ENCODE data around the gene PHF2.
A peak's percentile ranks its signal among the peaks of the same experiment; 100 is the strongest.

The PHF2 gene

DNA sequence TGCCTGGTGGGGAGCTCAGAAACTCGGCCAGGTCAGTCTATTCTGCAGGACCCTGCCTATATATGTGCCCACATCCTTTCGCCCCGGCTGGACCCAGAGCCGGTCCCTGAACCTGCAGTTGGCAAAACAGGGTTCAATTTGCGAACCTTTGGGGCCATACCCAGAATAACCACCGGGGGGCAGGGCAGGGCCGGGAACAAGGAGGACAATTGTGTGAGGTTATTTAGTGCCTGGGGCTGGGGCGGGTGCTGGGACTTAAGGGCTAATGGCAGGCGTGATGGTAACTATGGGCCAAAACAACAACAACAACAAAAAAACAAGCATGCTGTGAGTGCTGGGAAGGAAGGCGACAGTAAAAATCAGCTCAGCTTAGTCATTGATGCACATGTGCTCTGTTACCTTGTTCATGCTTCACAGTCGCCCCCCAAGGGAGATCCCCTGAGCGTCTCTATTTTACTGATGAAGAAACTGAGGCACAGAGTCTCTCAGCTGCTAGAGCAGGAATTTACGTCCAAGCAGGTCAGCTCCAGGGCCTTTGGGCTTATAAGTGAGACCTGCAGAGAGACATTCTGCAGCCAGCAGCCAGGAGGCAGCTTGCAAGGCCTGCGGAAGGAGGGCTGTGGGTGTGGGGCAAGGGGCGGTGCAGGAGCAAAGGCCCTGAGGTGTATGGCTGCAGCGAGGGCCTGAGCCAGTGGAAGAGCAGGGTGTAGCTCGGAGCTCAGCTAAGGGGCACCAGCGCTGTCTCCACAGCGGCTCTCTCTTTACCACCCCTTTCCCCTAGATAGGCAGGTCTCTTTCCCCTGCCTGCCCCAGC lies 106.0 kb downstream of the PHF2 start:
- no peak overlapping the region for H3K27ac ChIP-seq
- peak; percentile 82 for DNase-seq (ENCODE audit: low spot score)
- CTCF ChIA-PET = interaction anchor here (0.6 to 3.7 kb wide), 14 partner anchors 56 to 998 kb away, joined by 3 to 49 read pairs (median 4); no protein-coding TSS in a partner anchor
- POLR2A ChIA-PET (ENCODE audit: low non-redundant PET) = no interaction called here
- TF ChIP-seq, protein P1, sequence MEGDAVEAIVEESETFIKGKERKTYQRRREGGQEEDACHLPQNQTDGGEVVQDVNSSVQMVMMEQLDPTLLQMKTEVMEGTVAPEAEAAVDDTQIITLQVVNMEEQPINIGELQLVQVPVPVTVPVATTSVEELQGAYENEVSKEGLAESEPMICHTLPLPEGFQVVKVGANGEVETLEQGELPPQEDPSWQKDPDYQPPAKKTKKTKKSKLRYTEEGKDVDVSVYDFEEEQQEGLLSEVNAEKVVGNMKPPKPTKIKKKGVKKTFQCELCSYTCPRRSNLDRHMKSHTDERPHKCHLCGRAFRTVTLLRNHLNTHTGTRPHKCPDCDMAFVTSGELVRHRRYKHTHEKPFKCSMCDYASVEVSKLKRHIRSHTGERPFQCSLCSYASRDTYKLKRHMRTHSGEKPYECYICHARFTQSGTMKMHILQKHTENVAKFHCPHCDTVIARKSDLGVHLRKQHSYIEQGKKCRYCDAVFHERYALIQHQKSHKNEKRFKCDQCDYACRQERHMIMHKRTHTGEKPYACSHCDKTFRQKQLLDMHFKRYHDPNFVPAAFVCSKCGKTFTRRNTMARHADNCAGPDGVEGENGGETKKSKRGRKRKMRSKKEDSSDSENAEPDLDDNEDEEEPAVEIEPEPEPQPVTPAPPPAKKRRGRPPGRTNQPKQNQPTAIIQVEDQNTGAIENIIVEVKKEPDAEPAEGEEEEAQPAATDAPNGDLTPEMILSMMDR (conservative IDR thresholded peaks at IDR 0.05; ENCODE audit: low read depth) = peak; percentile 94

DNA sequence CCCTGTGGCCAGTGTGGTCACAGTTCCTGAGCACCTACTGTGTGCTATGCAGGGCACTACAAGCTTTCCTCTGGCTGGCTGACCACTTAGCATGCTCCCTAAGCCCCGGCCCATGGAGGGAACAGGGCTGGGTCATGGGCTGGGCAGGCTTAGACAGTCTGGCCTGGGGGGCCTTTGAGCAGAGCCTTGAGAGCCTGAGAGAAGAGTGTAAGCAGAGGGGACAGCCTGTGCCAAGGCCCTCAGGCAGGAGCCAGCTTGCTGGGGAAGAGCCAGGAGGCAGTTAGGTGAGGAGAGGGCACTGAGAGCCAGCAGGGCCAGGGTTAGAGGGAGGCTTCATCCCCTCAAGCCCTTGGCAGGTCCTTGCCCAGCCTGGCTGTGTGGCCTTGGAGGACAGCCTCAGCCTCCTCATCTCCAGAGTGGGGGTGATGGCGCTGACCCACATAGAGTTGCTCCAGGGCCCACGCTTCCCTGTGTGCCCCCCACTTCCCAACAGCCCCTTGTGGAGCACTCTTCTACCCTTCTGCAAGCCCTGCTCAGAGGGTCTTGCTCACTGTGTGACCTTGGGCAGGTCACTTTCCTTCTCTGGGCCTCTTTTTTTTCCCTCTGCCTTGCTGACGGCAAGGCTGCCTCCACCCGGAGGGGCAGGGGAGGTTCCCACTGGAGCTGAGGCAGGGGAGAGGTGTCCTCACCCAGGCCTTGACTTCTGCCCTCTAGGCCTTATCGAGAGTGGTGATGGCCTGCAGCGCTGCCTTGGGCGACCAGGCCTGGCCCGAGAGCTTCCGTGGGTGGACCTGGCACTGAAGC lies 107.1 kb downstream of the PHF2 start:
- DNase-seq (ENCODE audit: low spot score) = no peak
- TF ChIP-seq, protein P1 (conservative IDR thresholded peaks at IDR 0.05; ENCODE audit: low read depth) = no peak
- CTCF ChIA-PET = interaction anchor here (2.6 to 3.7 kb wide), 2 partner anchors 279 to 530 kb away, joined by 18 to 49 read pairs; no protein-coding TSS in a partner anchor
- no peak overlapping the region for H3K27ac ChIP-seq
- POLR2A ChIA-PET (ENCODE audit: low non-redundant PET) = no interaction called here

DNA sequence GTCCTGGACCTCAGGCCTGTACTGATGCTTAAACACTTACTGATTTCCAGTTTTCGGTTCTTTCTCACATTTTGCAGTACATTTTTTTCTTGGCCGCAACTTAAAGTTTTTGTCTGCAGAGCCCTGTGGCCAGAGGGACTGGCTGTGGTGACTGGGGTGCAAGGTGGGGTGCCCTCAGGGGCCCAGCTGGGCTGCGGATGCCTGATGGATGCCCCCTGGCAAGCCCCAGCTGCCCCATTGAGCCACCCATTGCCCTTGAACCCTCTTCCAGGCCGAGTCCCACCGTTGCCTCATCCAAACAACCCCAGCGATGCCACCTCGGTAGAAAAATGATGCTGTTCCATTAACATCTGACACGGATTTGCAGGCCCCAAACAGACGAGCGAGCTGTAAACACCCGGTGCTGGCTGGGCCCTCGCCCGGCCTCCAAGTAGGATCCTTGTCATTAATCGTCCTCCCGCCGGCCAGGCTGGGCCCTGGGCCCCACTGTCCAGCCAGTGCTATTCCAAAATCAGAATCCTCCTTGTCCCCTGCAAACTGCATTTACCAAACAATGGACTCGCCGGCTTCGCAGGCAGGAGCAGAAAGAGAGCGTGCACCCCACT lies 107.9 kb downstream of the PHF2 start:
- TF ChIP-seq, protein P1 (conservative IDR thresholded peaks at IDR 0.05; ENCODE audit: low read depth) = no peak
- H3K27ac ChIP-seq = no peak overlapping the region
- no peak for DNase-seq (ENCODE audit: low spot score)
- ChIA-PET CTCF (interaction anchor here (0.6 to 1.9 kb wide), 4 partner anchors 275 to 925 kb away, joined by 3 to 9 read pairs (median 6); no protein-coding TSS in a partner anchor), POLR2A (ENCODE audit: low non-redundant PET) (no interaction called here)

DNA sequence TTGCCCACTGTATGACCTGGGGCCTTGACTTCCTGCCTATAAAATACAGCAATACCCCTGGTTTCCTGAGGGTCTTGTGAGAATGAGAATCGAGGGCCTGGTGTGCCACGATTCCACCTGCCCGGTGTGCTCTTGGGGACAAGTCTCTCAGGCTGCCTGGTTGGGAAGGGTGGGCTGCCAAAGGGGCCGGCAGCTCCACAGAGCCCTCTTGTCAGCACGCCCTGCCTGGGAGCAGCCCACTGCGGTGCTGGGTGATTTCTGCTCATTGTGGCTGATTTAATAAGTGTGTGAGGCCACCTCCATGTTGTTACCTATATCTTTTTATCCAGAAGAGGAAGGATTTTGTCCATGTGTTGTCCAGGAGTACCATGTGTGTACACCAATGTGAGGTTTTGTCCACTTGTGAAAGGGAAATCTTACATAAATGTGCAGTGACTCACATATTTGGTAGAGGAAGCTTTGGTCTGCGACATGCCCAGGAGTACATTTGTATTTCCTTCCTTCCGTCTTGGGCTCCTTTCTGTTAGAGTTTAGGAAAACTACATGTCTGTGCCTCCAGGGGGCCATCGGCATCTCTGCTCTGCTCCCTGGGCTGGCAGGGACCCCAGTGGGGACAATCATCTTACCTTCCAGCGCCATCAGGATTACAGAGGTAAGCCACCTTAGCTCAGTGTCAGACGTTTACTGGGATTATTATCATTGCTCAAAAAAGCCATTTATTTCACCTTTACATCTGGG lies 108.6 kb downstream of the PHF2 start:
- POLR2A ChIA-PET (ENCODE audit: low non-redundant PET) = no interaction called here
- H3K27ac ChIP-seq = no peak overlapping the region
- peak; percentile 45 for DNase-seq (ENCODE audit: low spot score)
- TF ChIP-seq, protein P1 (conservative IDR thresholded peaks at IDR 0.05; ENCODE audit: low read depth) = peak; percentile 23
- CTCF ChIA-PET = interaction anchor here (0.5 to 1.9 kb wide), 5 partner anchors 118 to 924 kb away, joined by 3 to 9 read pairs (median 5); no protein-coding TSS in a partner anchor

DNA sequence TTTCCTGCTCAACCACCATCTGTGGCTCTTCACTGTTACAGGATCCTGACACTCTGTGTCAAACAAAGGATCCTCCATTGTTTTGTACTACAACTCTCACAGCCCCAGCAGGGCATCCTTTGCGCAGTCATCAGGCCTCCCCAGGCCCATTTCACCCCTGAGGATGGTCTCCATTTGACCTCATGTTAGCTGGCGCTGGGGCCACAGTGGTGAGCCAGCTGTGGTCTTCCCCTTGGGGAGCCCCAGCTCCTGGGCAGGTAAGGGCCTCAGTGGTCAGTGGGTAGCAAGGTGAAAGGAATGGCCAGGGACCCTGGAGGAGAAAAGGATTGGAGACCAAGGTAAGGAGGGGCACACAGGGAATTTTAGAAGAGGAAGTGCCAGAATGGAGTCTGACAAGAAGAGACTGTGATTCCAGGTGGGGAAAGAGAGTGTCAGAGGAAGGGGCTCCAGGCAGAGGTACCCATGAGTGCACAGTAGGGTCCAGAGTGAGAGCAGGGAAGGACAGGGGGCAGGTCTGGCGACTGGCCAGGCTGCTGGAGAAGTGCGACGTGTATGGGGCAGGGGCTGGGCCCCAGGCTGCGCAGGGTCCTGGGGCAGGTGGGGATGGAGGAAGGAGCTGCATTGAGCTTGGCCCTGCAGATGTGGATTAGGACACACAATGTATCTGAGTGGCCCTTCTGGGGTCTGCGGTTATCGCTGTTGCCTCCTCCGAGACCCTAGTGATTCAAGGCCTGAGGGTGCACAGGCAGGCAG lies 109.9 kb downstream of the PHF2 start:
- CTCF ChIA-PET = interaction anchor here (0.9 to 1.9 kb wide), 2 partner anchors 258 to 277 kb away, joined by 3 to 9 read pairs; no protein-coding TSS in a partner anchor
- H3K27ac ChIP-seq = no peak overlapping the region
- DNase-seq (ENCODE audit: low spot score) = no peak
- TF ChIP-seq, protein P1 (conservative IDR thresholded peaks at IDR 0.05; ENCODE audit: low read depth) = no peak
- POLR2A ChIA-PET (ENCODE audit: low non-redundant PET) = no interaction called here

Measured in RWPE1 (cell line).